Measurements from ENCODE around the gene C1orf21. TPM values are rescaled to one million over a fixed set of nuclear protein-coding genes. Genes with fewer than 3 reads are reported as not detected.

The C1orf21 gene
- total and polyA plus RNA-seq, 7 experiments from 2014 or later = 0.46 to 8.5 (median 1.7) TPM; not detected in 2

DNA sequence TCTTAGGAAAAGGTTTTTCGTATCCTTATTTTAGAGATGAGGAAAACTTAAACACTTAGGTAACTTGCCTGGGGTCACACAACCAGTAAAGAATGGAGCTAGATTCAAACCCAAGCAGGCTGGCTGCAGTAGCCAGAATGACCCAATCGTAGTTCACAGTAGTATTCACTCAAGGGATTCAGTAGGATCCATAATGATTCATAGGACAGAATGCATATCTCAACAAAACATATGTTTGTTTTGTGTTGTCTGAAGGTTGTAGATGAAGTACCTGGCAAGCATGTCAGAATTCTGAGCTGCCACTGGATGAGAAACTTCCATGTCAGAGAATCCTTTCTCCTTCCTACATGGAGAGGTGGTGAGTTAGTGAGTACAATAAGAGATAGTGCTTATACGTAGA, 155.5 kb downstream of the C1orf21 start:
- H3K27ac Mint-ChIP-seq = no peak overlapping the region
- CTCF ChIA-PET = no interaction called here

DNA sequence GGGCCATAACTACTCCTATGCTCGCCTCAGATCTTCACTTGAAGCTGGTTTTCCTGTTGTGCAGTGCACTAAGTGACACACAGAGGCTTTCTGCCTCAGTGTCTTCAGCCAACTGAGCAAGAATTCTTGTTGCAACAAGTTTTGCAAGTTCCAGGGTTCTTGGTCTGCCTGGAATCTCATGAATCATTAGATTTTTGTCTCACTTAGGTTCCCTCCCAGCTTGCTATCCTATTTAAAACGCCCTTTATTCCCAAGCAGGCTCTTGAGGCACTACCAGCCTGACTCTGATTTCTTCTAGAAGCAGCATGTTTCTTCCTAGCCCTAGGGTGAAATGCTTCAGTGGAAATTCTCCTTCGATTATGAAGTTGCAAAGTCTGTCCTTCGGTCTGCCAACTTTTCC, 158.8 kb downstream of the C1orf21 start:
- Histone ChIP-seq H3K36me3 (ENCODE audit: control insufficient read depth in 2 of 3, insufficient read depth in 3 of 3, low read length in 3 of 3) (no peaks in the 10 kb centered on the region), H3K27ac (ENCODE audit: low read depth, low read length) (no peak overlapping the region), H3K4me3 (ENCODE audit: low read length) (no peak overlapping the region), H3K4me1 (ENCODE audit: control insufficient read depth in 2 of 2, insufficient read depth in 2 of 2, low read length in 2 of 2) (no peaks in the 10 kb centered on the region), H3K27me3 (ENCODE audit: control insufficient read depth in 2 of 2, insufficient read depth in 2 of 2, low read length in 2 of 2) (no peaks in the 10 kb centered on the region), H3K9me3 (ENCODE audit: control insufficient read depth in 2 of 3, low read length in 3 of 3) (no peaks in the 10 kb centered on the region)
- Mint-ChIP-seq H3K27ac (no peak overlapping the region), H3K4me1 (no peaks in the 10 kb centered on the region), H3K27me3 (peaks cover 0 to 19% (median 3%) of the 10 kb centered on the region in 5 donors), H3K4me3 (no peak overlapping the region), H3K9me3 (peaks cover 0 to 1% (median 0%) of the 10 kb centered on the region in 11 donors), H3K36me3 (no peaks in the 10 kb centered on the region)
- DNase-seq (no peak), ATAC-seq (no peak)
- CTCF ChIA-PET = no interaction called here
- intact Hi-C loops (cut with micrococcal nuclease) = no loop called here
- POLR2A ChIA-PET = no interaction called here

More for the DNA sequence above, 155.5 kb downstream of the C1orf21 start:
- POLR2A ChIA-PET = no interaction called here
- Histone ChIP-seq H3K9me3 (ENCODE audit: control insufficient read depth in 2 of 3, low read length in 3 of 3) (no peaks in the 10 kb centered on the region), H3K4me1 (ENCODE audit: control insufficient read depth in 2 of 2, insufficient read depth in 2 of 2, low read length in 2 of 2) (no peaks in the 10 kb centered on the region), H3K27ac (ENCODE audit: low read depth, low read length) (no peak overlapping the region), H3K27me3 (ENCODE audit: control insufficient read depth in 2 of 2, insufficient read depth in 2 of 2, low read length in 2 of 2) (no peaks in the 10 kb centered on the region), H3K4me3 (ENCODE audit: low read length) (no peak overlapping the region), H3K36me3 (ENCODE audit: control insufficient read depth in 2 of 3, insufficient read depth in 3 of 3, low read length in 3 of 3) (no peaks in the 10 kb centered on the region)
- intact Hi-C loops (cut with micrococcal nuclease) = no loop called here
- Mint-ChIP-seq H3K27me3 (peaks cover 0 to 19% (median 3%) of the 10 kb centered on the region in 5 donors), H3K36me3 (no peaks in the 10 kb centered on the region), H3K9me3 (peaks cover 0 to 19% (median 5%) of the 10 kb centered on the region in 11 donors), H3K4me3 (no peak overlapping the region), H3K4me1 (no peaks in the 10 kb centered on the region)
- ATAC-seq (no peak), DNase-seq (no peak)

DNA sequence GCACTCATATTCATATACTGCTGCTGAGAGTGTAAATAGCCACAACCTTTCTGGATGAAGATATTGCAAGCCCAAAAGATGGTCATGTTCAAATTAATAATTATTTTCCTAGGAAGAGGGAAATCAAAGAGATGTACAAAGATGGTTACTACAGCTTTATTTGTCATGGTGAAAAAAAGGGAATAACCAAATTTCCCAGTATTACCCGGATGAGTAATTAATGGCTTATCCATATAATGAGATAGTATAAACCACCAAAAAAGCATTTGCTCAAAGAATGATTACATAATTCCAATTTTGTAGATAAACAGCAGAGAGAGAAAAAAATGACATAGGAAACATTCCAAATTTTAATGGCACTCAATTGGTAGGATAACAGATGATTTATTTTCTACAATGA, 165.6 kb downstream of the C1orf21 start:
- DNase-seq (no peak), ATAC-seq (no peak)
- H3K4me1 ChIP-seq (ENCODE audit: control insufficient read depth in 2 of 2, insufficient read depth in 2 of 2, low read length in 2 of 2) = no peaks in the 10 kb centered on the region
- H3K27ac ChIP-seq (ENCODE audit: low read depth, low read length) = no peak overlapping the region
- no peaks in the 10 kb centered on the region for H3K27me3 ChIP-seq (ENCODE audit: control insufficient read depth in 2 of 2, insufficient read depth in 2 of 2, low read length in 2 of 2)
- no peaks in the 10 kb centered on the region for H3K9me3 ChIP-seq (ENCODE audit: control insufficient read depth in 2 of 3, low read length in 3 of 3)
- peaks cover 13 to 26% (median 15%) of the 10 kb centered on the region in 5 donors for H3K27me3 Mint-ChIP-seq
- no peaks in the 10 kb centered on the region for H3K36me3 Mint-ChIP-seq
- intact Hi-C loops (cut with micrococcal nuclease) = no loop called here
- CTCF ChIA-PET = no interaction called here
- H3K27ac Mint-ChIP-seq = no peak overlapping the region
- H3K4me3 ChIP-seq (ENCODE audit: low read length) = no peak overlapping the region
- H3K36me3 ChIP-seq (ENCODE audit: control insufficient read depth in 2 of 3, insufficient read depth in 3 of 3, low read length in 3 of 3) = no peaks in the 10 kb centered on the region
- POLR2A ChIA-PET = no interaction called here
- H3K4me3 Mint-ChIP-seq = no peak overlapping the region
- no peaks in the 10 kb centered on the region for H3K4me1 Mint-ChIP-seq
- peaks cover 0 to 4% (median 0%) of the 10 kb centered on the region in 11 donors for H3K9me3 Mint-ChIP-seq

DNA sequence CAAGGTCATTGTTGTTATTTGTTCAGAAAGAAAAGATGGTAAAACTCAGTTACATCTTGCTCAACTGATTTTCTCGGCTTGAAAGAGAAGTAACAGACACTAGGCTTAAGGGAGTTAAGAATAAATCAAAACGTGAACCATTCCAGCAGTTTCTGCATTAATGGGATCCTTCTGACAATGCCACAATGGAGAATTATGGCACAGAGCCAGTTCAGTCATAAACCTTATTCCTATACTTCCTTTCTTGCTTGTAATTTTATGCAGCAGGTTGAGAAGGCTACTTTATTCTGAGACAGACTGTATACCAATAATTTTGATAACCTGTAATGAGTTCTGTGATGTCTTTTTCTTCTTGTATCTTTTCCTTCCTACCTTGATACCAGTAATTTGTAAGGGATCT, 167.0 kb downstream of the C1orf21 start:
- H3K4me1 Mint-ChIP-seq = peaks cover 0 to 3% (median 0%) of the 10 kb centered on the region in 7 donors
- no peaks in the 10 kb centered on the region for H3K36me3 ChIP-seq (ENCODE audit: control insufficient read depth in 2 of 3, insufficient read depth in 3 of 3, low read length in 3 of 3)
- H3K4me3 Mint-ChIP-seq = no peak overlapping the region
- no peak for DNase-seq
- intact Hi-C loops (cut with micrococcal nuclease) = no loop called here
- no peaks in the 10 kb centered on the region for H3K4me1 ChIP-seq (ENCODE audit: control insufficient read depth in 2 of 2, insufficient read depth in 2 of 2, low read length in 2 of 2)
- H3K27ac ChIP-seq (ENCODE audit: low read depth, low read length) = no peak overlapping the region
- no peak for ATAC-seq
- peaks cover 13 to 27% (median 18%) of the 10 kb centered on the region in 5 donors for H3K27me3 Mint-ChIP-seq
- no peaks in the 10 kb centered on the region for H3K27me3 ChIP-seq (ENCODE audit: control insufficient read depth in 2 of 2, insufficient read depth in 2 of 2, low read length in 2 of 2)
- peaks cover 0 to 4% (median 0%) of the 10 kb centered on the region in 11 donors for H3K9me3 Mint-ChIP-seq
- POLR2A ChIA-PET = no interaction called here
- CTCF ChIA-PET = no interaction called here
- H3K9me3 ChIP-seq (ENCODE audit: control insufficient read depth in 2 of 3, low read length in 3 of 3) = no peaks in the 10 kb centered on the region
- no peak overlapping the region for H3K4me3 ChIP-seq (ENCODE audit: low read length)
- H3K27ac Mint-ChIP-seq = no peak overlapping the region
- H3K36me3 Mint-ChIP-seq = no peaks in the 10 kb centered on the region

DNA sequence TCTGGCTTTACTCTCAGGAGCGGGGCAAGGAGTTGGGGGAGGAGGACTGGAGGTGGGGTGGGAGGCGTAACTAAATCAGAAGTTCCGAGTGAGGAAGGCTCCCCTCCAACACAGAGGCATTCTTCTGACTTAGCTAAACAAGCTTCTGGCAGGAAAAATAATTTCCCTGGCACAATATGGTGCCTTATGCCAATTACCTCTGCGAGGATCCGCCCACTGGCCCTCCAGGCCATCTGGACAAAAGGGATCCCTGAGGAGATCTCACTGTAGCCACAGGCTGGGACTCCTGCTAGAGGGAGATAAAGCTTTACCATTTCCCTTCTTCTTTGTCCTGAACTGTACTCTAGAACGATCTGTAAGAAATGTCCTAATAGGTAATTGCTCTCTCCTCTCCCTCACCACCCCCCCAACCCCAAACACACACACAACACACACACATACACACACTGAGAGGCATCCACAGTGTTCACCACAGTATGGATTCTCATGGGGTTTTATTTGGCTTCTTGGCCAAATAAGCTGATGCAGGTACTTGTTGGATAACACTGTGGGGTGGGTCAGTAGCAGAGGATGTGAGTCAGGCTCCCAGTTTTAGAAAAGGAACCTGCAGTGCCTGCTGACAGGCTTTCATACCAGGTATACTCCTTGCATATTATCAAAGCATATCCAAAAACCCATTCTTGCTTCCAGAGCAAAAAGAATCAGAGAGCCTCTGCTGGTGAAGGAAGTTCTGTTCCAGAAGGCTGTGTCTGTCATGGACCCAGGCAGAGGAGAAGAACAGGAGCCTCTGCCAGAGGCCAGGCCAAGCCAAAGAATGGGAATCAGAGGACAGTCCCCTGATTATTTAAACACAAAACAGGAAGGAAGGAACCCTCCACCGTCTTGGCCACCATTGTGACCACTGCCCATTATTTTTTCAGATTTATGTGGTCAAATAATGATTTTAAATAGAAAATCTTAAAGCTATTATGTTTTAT, 169.1 kb downstream of the C1orf21 start:
- no peaks in the 10 kb centered on the region for H3K36me3 ChIP-seq (ENCODE audit: control insufficient read depth in 2 of 3, insufficient read depth in 3 of 3, low read length in 3 of 3)
- no peaks in the 10 kb centered on the region for H3K4me1 ChIP-seq (ENCODE audit: control insufficient read depth in 2 of 2, insufficient read depth in 2 of 2, low read length in 2 of 2)
- H3K36me3 Mint-ChIP-seq = no peaks in the 10 kb centered on the region
- H3K27ac Mint-ChIP-seq = no peak overlapping the region
- peaks cover 12 to 24% (median 18%) of the 10 kb centered on the region in 5 donors for H3K27me3 Mint-ChIP-seq
- no peaks in the 10 kb centered on the region for H3K9me3 ChIP-seq (ENCODE audit: control insufficient read depth in 2 of 3, low read length in 3 of 3)
- DNase-seq (no peak), ATAC-seq (no peak)
- H3K27me3 ChIP-seq (ENCODE audit: control insufficient read depth in 2 of 2, insufficient read depth in 2 of 2, low read length in 2 of 2) = no peaks in the 10 kb centered on the region
- intact Hi-C loops (cut with micrococcal nuclease) = no loop called here
- H3K9me3 Mint-ChIP-seq = peaks cover 0 to 4% (median 0%) of the 10 kb centered on the region in 11 donors
- no peak overlapping the region for H3K4me3 ChIP-seq (ENCODE audit: low read length)
- H3K27ac ChIP-seq (ENCODE audit: low read depth, low read length) = no peak overlapping the region
- peaks cover 0 to 3% (median 0%) of the 10 kb centered on the region in 7 donors for H3K4me1 Mint-ChIP-seq
- CTCF ChIA-PET = no interaction called here
- H3K4me3 Mint-ChIP-seq = no peak overlapping the region
- POLR2A ChIA-PET = no interaction called here

DNA sequence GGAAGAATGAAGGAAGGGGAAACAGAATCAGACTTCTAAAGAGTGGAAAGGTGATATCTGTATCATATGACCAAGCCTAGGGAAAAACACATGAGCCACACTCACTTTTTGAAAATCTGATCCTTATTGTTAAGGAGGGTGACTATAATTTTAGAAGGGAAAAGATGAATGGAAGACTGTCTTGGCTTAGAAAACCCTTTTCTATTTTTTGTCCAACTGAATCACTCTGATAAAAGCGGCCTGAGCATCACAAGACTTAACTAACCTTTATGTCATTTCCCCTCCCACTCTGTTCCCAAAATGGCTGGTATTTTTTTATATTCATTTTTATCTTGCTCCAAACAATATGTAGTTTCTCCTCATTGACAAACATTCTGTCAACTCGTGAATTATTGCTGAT, 169.8 kb downstream of the C1orf21 start:
- Histone ChIP-seq H3K27me3 (ENCODE audit: control insufficient read depth in 2 of 2, insufficient read depth in 2 of 2, low read length in 2 of 2) (no peaks in the 10 kb centered on the region), H3K27ac (ENCODE audit: low read depth, low read length) (no peak overlapping the region), H3K9me3 (ENCODE audit: control insufficient read depth in 2 of 3, low read length in 3 of 3) (no peaks in the 10 kb centered on the region), H3K4me3 (ENCODE audit: low read length) (no peak overlapping the region), H3K4me1 (ENCODE audit: control insufficient read depth in 2 of 2, insufficient read depth in 2 of 2, low read length in 2 of 2) (no peaks in the 10 kb centered on the region), H3K36me3 (ENCODE audit: control insufficient read depth in 2 of 3, insufficient read depth in 3 of 3, low read length in 3 of 3) (no peaks in the 10 kb centered on the region)
- no peak for DNase-seq
- H3K9me3 Mint-ChIP-seq = peaks cover 0 to 4% (median 0%) of the 10 kb centered on the region in 11 donors
- H3K4me1 Mint-ChIP-seq = peaks cover 0 to 3% (median 0%) of the 10 kb centered on the region in 7 donors
- no peak overlapping the region for H3K27ac Mint-ChIP-seq
- no peak for ATAC-seq
- H3K4me3 Mint-ChIP-seq = no peak overlapping the region
- H3K36me3 Mint-ChIP-seq = no peaks in the 10 kb centered on the region
- intact Hi-C loops (cut with micrococcal nuclease) = no loop called here
- peaks cover 12 to 22% (median 15%) of the 10 kb centered on the region in 5 donors for H3K27me3 Mint-ChIP-seq
- ChIA-PET POLR2A (no interaction called here), CTCF (no interaction called here)
